ENCODE measurements around the gene C10orf62. TPM values are rescaled to one million over a fixed set of nuclear protein-coding genes. Genes with fewer than 3 reads are reported as not detected.

C10orf62 gene
- total and polyA plus RNA-seq, 7 experiments from 2014 or later: not detected

DNA sequence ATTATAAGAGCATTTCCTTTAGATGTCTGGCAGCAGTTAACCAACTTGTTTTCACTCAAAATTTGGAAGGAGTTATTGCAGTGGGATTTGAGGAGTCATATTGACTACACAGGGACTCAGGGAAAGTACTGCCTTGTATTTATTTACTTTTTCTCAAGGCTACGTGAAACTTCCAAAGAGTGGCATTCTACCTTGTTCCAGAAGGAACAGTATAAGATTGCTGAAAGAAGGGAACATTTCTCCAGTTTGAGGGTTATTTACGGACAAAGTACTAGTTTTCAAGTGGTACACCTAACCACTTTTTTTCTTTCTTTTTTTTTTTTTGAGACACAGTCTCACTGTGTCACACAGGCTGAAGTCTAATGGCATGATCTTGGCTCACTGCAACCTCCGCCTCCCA lies 38.7 kb downstream of the C10orf62 start:
- ChIA-PET POLR2A (no interaction called here), CTCF (no interaction called here)
- no peaks in the 10 kb centered on the region for H3K9me3 ChIP-seq (ENCODE audit: control insufficient read depth in 2 of 3, low read length in 3 of 3)
- Mint-ChIP-seq H3K4me1 (peaks cover 1 to 10% (median 8%) of the 10 kb centered on the region in 7 donors), H3K36me3 (no peaks in the 10 kb centered on the region), H3K27me3 (no peaks in the 10 kb centered on the region), H3K9me3 (peaks cover 0 to under 1% (median 0%) of the 10 kb centered on the region in 11 donors), H3K27ac (no peak overlapping the region), H3K4me3 (no peak overlapping the region)
- H3K27me3 ChIP-seq (ENCODE audit: control insufficient read depth in 2 of 2, insufficient read depth in 2 of 2, low read length in 2 of 2): no peaks in the 10 kb centered on the region
- intact Hi-C loops (cut with micrococcal nuclease): no loop called here
- peaks cover 0 to 4% of the 10 kb centered on the region in 2 donors for H3K4me1 ChIP-seq (ENCODE audit: control insufficient read depth in 2 of 2, insufficient read depth in 2 of 2, low read length in 2 of 2)
- no peaks in the 10 kb centered on the region for H3K36me3 ChIP-seq (ENCODE audit: control insufficient read depth in 2 of 3, insufficient read depth in 3 of 3, low read length in 3 of 3)
- no peak overlapping the region for H3K4me3 ChIP-seq (ENCODE audit: low read length)
- no peak for ATAC-seq
- H3K27ac ChIP-seq (ENCODE audit: low read depth, low read length): no peak overlapping the region
- no peak for DNase-seq

DNA sequence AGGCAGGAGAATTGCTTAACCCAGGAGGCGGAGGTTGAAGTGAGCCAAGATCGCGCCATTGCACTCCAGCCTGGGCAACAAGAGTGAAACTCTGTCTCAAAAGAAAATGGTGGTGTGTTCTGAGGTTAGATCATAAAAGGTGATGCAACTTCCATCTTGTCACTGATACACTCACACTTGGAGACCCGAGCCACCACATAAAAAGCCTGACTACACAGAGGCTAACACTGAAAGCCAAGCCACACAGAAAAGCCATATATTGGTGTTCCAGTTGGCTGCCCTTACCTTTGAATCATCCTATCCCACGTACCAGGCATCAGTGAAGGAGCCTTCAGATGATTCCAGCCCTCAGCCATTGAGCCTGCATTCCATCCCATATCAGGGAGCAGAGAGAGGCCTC lies 39.8 kb downstream of the C10orf62 start:
- intact Hi-C loops (cut with micrococcal nuclease): no loop called here
- Mint-ChIP-seq H3K27ac (no peak overlapping the region), H3K36me3 (no peaks in the 10 kb centered on the region), H3K4me1 (peaks cover 9 to 18% (median 15%) of the 10 kb centered on the region in 7 donors), H3K4me3 (no peak overlapping the region), H3K9me3 (peaks cover 0 to 1% (median 0%) of the 10 kb centered on the region in 11 donors), H3K27me3 (no peaks in the 10 kb centered on the region)
- no peaks in the 10 kb centered on the region for H3K27me3 ChIP-seq (ENCODE audit: control insufficient read depth in 2 of 2, insufficient read depth in 2 of 2, low read length in 2 of 2)
- POLR2A ChIA-PET: no interaction called here
- no peak overlapping the region for H3K4me3 ChIP-seq (ENCODE audit: low read length)
- no peak for DNase-seq
- CTCF ChIA-PET: interaction anchor here (0.6 to 0.7 kb wide), 2 partner anchors 57 to 913 kb away, joined by 3 to 4 read pairs; no protein-coding TSS in a partner anchor
- no peaks in the 10 kb centered on the region for H3K9me3 ChIP-seq (ENCODE audit: control insufficient read depth in 2 of 3, low read length in 3 of 3)
- H3K4me1 ChIP-seq (ENCODE audit: control insufficient read depth in 2 of 2, insufficient read depth in 2 of 2, low read length in 2 of 2): peaks cover 0 to 10% of the 10 kb centered on the region in 2 donors
- ATAC-seq: no peak
- no peaks in the 10 kb centered on the region for H3K36me3 ChIP-seq (ENCODE audit: control insufficient read depth in 2 of 3, insufficient read depth in 3 of 3, low read length in 3 of 3)
- no peak overlapping the region for H3K27ac ChIP-seq (ENCODE audit: low read depth, low read length)

GRCh38 chr10:97631098-97631497 lies 41.6 kb downstream of the C10orf62 start:
- H3K27ac ChIP-seq (ENCODE audit: low read depth, low read length): no peak overlapping the region
- H3K36me3 Mint-ChIP-seq: no peaks in the 10 kb centered on the region
- intact Hi-C loops (cut with micrococcal nuclease): no loop called here
- H3K4me3 Mint-ChIP-seq: peak overlapping the region in 1 of 10 donors; percentile 66
- H3K27me3 ChIP-seq (ENCODE audit: control insufficient read depth in 2 of 2, insufficient read depth in 2 of 2, low read length in 2 of 2): no peaks in the 10 kb centered on the region
- CTCF ChIA-PET: no interaction called here
- no peak for ATAC-seq
- POLR2A ChIA-PET: no interaction called here
- no peaks in the 10 kb centered on the region for H3K36me3 ChIP-seq (ENCODE audit: control insufficient read depth in 2 of 3, insufficient read depth in 3 of 3, low read length in 3 of 3)
- no peak overlapping the region for H3K4me3 ChIP-seq (ENCODE audit: low read length)
- H3K27me3 Mint-ChIP-seq: no peaks in the 10 kb centered on the region
- no peak overlapping the region for H3K27ac Mint-ChIP-seq
- H3K4me1 ChIP-seq (ENCODE audit: control insufficient read depth in 2 of 2, insufficient read depth in 2 of 2, low read length in 2 of 2): peaks cover 0 to 10% of the 10 kb centered on the region in 2 donors
- peaks cover 9 to 18% (median 15%) of the 10 kb centered on the region in 7 donors for H3K4me1 Mint-ChIP-seq
- H3K9me3 ChIP-seq (ENCODE audit: control insufficient read depth in 2 of 3, low read length in 3 of 3): no peaks in the 10 kb centered on the region
- H3K9me3 Mint-ChIP-seq: peaks cover 0 to 1% (median 0%) of the 10 kb centered on the region in 11 donors
- no peak for DNase-seq

DNA sequence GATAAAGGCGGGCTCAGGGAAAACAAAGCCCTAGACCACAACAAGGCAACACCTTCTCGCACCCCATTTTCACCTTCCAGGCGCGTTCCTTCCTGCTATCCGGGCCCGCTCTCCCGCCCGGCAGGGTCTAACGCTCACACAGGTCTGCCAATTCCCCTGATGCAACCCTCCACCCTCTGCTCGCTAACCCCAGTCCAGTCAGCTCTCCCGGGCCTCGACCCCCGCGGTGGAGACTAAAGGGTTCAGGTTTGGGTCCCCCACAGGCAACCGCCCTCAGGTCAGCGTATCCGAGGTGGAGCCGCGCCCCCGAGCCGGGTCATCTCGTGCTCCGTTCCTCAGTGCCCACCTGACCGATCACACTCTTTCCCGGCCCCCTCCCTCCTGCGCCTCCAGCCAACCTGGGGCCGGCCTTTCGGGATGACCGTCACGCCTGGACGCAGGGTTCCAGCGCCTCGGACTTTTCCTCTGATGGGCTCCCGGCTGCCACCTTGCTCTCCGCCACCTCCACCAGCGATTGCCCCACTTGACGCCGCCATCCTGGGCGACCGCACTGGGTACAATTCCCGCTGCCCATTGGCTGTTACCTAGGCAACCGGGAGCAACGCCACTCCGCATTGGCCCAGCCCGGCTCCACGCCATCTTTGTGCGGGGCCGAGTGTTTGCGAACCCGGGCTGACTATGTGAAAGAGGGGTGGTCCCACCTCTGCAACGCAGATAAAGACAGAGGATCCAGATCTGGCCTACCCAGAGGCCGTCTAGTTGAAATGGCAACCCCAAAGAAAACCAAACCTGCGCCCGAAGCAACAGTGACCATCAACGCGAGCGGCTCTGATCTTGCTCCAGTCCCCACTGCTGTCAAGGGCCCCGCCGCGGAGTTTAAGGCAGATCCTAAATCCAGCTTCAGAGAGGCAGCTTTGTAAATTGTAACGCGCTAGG lies 43.7 kb downstream of the C10orf62 start, which contains the start of gene MORN4:
Gene MORN4 (minus strand): TSS at position 552 of the 936 bp plus-strand sequence. CDS start 13,847 bp downstream, outside the sequence.
- CTCF ChIA-PET: no interaction called here
- peaks cover 0 to 1% (median 0%) of the 10 kb centered on the region in 11 donors for H3K9me3 Mint-ChIP-seq
- Histone ChIP-seq H3K36me3 (ENCODE audit: control insufficient read depth in 2 of 3, insufficient read depth in 3 of 3, low read length in 3 of 3) (no peaks in the 10 kb centered on the region), H3K4me1 (ENCODE audit: control insufficient read depth in 2 of 2, insufficient read depth in 2 of 2, low read length in 2 of 2) (peaks cover 0 to 10% of the 10 kb centered on the region in 2 donors), H3K9me3 (ENCODE audit: control insufficient read depth in 2 of 3, low read length in 3 of 3) (no peaks in the 10 kb centered on the region), H3K27me3 (ENCODE audit: control insufficient read depth in 2 of 2, insufficient read depth in 2 of 2, low read length in 2 of 2) (no peaks in the 10 kb centered on the region), H3K27ac (ENCODE audit: low read depth, low read length) (peak within 1 kb of the TSS; percentile 50), H3K4me3 (ENCODE audit: low read length) (peak within 1 kb of the TSS; percentile 91)
- peaks cover 10 to 18% (median 16%) of the 10 kb centered on the region in 7 donors for H3K4me1 Mint-ChIP-seq
- ATAC-seq (peak; percentile 100), DNase-seq (peak; percentile 82 to 94 (median 92))
- H3K4me3 Mint-ChIP-seq: peak within 1 kb of the TSS; percentile 92 to 100 (median 98)
- peak within 1 kb of the TSS; percentile 82 to 96 (median 92) for H3K27ac Mint-ChIP-seq
- POLR2A ChIA-PET: interaction anchor here (1.4 to 1.7 kb wide), 2 partner anchors 54 to 103 kb away, joined by 3 to 5 read pairs; partner anchors contain the start of genes AVPI1 and ZFYVE27
- no peaks in the 10 kb centered on the region for H3K27me3 Mint-ChIP-seq
- intact Hi-C loops (cut with micrococcal nuclease): loop anchor here (1.0 to 2.0 kb wide), 9 partner anchors 8 to 501 kb away; partner anchors contain the start of genes ARHGAP19 (in 2 of the 2), AVPI1 (in 1 of the 2), EXOSC1 (in 1 of the 2) and MMS19 (in 1 of the 2)
- no peaks in the 10 kb centered on the region for H3K36me3 Mint-ChIP-seq

DNA sequence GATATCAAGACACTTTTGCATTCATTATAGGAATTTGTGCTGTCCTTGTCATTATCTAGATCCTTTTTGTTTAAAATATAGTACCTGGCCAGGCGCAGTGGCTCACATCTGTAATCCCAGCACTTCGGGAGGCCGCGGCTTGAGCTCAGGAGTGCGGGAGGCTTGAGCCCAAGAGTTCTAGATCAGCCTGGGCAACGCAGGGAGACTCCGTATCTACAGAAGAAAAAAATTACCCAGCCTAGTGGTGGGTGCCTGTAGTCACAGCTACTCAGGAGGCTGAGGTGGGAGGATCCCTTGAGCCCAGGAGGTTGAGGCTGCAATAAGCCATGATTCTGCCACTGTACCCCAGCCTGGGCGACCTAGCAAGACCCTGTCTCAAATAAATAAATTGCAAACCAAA lies 44.4 kb downstream of the C10orf62 start:
- peaks cover 0 to 10% of the 10 kb centered on the region in 2 donors for H3K4me1 ChIP-seq (ENCODE audit: control insufficient read depth in 2 of 2, insufficient read depth in 2 of 2, low read length in 2 of 2)
- Mint-ChIP-seq H3K27me3 (no peaks in the 10 kb centered on the region), H3K4me3 (peak overlapping the region; percentile 92 to 100 (median 98)), H3K9me3 (peaks cover 0 to 1% (median 0%) of the 10 kb centered on the region in 11 donors), H3K4me1 (peaks cover 11 to 18% (median 16%) of the 10 kb centered on the region in 7 donors), H3K27ac (peak overlapping the region; percentile 43 to 96 (median 88)), H3K36me3 (no peaks in the 10 kb centered on the region)
- no peaks in the 10 kb centered on the region for H3K9me3 ChIP-seq (ENCODE audit: control insufficient read depth in 2 of 3, low read length in 3 of 3)
- peak overlapping the region; percentile 91 for H3K4me3 ChIP-seq (ENCODE audit: low read length)
- intact Hi-C loops (cut with micrococcal nuclease): loop anchor here (1.0 to 2.0 kb wide), 9 partner anchors 7 to 500 kb away; partner anchors contain the start of genes ARHGAP19 (in 2 of the 2), AVPI1 (in 1 of the 2), EXOSC1 (in 1 of the 2) and MMS19 (in 1 of the 2)
- ChIA-PET CTCF (no interaction called here), POLR2A (interaction anchor here (1.7 kb wide), 1 partner anchor 53 kb away, joined by 5 read pairs; the partner anchor contains the start of gene AVPI1)
- ATAC-seq: peak; percentile 22
- peak in 1 of 9 donors; percentile 19 for DNase-seq
- H3K36me3 ChIP-seq (ENCODE audit: control insufficient read depth in 2 of 3, insufficient read depth in 3 of 3, low read length in 3 of 3): no peaks in the 10 kb centered on the region
- peak overlapping the region; percentile 50 for H3K27ac ChIP-seq (ENCODE audit: low read depth, low read length)
- no peaks in the 10 kb centered on the region for H3K27me3 ChIP-seq (ENCODE audit: control insufficient read depth in 2 of 2, insufficient read depth in 2 of 2, low read length in 2 of 2)

DNA sequence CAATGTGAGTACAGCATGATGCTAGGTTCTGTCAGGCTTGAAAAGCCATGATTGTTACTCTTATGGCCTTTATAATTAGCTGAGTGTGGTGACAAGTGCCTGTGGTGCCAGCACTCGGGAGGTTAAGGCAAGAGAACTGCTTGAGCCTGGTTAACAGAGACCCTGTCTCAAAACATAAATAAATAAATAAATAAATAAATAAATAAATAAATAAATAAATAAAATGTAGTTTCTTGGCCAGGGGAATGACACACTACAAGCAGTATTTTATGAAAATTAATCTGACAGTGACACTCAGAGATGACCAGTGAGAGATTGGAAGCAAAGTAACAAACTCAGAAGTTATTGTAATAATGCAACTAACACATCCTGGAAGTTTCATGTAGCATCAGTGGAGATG lies 46.1 kb downstream of the C10orf62 start:
- Histone ChIP-seq H3K36me3 (ENCODE audit: control insufficient read depth in 2 of 3, insufficient read depth in 3 of 3, low read length in 3 of 3) (no peaks in the 10 kb centered on the region), H3K9me3 (ENCODE audit: control insufficient read depth in 2 of 3, low read length in 3 of 3) (no peaks in the 10 kb centered on the region), H3K27ac (ENCODE audit: low read depth, low read length) (no peak overlapping the region), H3K4me1 (ENCODE audit: control insufficient read depth in 2 of 2, insufficient read depth in 2 of 2, low read length in 2 of 2) (peaks cover 4 to 10% of the 10 kb centered on the region in 2 donors), H3K4me3 (ENCODE audit: low read length) (no peak overlapping the region), H3K27me3 (ENCODE audit: control insufficient read depth in 2 of 2, insufficient read depth in 2 of 2, low read length in 2 of 2) (no peaks in the 10 kb centered on the region)
- H3K36me3 Mint-ChIP-seq: no peaks in the 10 kb centered on the region
- intact Hi-C loops (cut with micrococcal nuclease): no loop called here
- H3K4me3 Mint-ChIP-seq: no peak overlapping the region
- H3K27ac Mint-ChIP-seq: no peak overlapping the region
- no peak for ATAC-seq
- peaks cover 12 to 24% (median 21%) of the 10 kb centered on the region in 7 donors for H3K4me1 Mint-ChIP-seq
- H3K9me3 Mint-ChIP-seq: peaks cover 0 to 1% (median 0%) of the 10 kb centered on the region in 11 donors
- DNase-seq: no peak
- ChIA-PET CTCF (no interaction called here), POLR2A (interaction anchor here (0.5 to 0.8 kb wide), 2 partner anchors 10 to 24 kb away, joined by 3 to 5 read pairs; no protein-coding TSS in a partner anchor)
- no peaks in the 10 kb centered on the region for H3K27me3 Mint-ChIP-seq
